Cardiac fibroblast (primary cell): ENCODE data around the gene SERTAD4.
A peak's percentile ranks its signal among the peaks of the same experiment; 100 is the strongest.

Experiments
- DNase-seq, 2 donors: peaks; one replicate each; pipeline versions ENCODE4 v3.0.0 to v3.0.0-alpha.2; 2010; ENCODE audit warnings: low read depth in 2 of 2
- H3K4me3 ChIP-seq, 2 donors: replicated peaks in 1 of 2; 1 replicate in 1 of 2; 2 replicates in 1 of 2; pipeline ENCODE4 v1.5.1; 2011; ENCODE audit warnings: low read depth in 2 of 2, low read length in 2 of 2, mild to moderate bottlenecking in 2 of 2, moderate library complexity in 1 of 2
- TF ChIP-seq, protein P1 (sequence below): IDR thresholded peaks from one replicate; pipeline ENCODE4 v1.5.1; 2011; ENCODE audit warnings: low read depth, mild to moderate bottlenecking, low read length, inconsistent platforms

Gene SERTAD4

DNA sequence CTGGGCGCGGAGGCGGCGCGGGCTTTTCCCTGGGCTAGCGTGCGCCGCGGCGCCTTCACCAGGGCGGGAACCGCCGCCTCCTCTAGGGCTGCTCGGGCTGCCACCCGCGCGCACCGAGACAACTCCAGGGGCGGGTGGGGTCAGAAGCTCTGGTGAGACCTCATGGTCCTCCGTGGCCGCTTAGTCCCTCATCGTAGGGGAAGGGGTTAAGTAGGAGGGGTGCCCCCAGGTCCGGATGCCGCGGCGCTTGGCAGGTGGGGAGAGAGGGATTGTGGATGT is 559 bp downstream of the SERTAD4 start:
- TF ChIP-seq, protein P1, sequence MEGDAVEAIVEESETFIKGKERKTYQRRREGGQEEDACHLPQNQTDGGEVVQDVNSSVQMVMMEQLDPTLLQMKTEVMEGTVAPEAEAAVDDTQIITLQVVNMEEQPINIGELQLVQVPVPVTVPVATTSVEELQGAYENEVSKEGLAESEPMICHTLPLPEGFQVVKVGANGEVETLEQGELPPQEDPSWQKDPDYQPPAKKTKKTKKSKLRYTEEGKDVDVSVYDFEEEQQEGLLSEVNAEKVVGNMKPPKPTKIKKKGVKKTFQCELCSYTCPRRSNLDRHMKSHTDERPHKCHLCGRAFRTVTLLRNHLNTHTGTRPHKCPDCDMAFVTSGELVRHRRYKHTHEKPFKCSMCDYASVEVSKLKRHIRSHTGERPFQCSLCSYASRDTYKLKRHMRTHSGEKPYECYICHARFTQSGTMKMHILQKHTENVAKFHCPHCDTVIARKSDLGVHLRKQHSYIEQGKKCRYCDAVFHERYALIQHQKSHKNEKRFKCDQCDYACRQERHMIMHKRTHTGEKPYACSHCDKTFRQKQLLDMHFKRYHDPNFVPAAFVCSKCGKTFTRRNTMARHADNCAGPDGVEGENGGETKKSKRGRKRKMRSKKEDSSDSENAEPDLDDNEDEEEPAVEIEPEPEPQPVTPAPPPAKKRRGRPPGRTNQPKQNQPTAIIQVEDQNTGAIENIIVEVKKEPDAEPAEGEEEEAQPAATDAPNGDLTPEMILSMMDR = no peak
- DNase-seq = no peak
- peak overlapping the region; percentile 64 to 69 for H3K4me3 ChIP-seq

DNA sequence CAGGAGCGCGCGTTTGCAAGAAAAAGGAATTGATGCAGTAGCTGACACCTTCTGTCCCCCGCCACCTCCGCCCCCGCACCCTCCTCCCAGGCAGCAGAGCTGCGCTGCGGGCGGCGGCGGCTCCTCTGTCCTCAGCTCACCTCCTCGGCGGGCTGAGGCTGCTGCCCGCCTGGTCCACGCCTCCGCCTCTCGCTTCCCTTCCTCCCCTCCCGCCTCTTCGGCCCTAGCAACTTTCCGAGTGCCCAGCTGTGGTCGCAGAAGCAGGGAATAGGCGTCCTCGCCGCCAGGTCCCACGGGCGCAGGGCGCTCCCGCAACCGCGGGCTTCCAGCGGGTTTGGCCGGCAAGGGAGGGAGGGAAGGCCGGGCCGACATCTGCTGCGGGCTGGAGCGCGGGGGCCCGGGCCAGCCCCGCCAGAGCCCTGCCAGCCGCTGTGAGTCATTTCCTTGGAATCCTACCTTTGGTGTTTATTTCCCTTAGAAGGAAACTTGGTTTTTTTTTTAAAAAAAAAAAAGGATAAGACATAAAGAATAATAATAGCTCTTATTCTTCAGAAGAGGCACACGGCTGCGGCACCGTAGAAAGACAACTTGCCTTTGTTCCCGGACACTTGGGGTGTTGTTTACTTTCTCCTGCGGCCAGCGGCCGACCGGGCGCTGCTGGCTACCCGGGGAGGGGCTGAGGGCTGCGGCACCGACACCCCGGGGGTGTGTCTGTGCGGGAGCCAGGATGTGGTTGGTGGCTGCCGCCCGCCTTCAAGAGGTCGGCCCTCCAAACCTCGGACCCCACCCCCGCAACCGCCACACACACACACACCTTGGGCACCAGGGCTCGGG is 1.1 kb downstream of the SERTAD4 start:
- peak overlapping the region; percentile 64 to 69 for H3K4me3 ChIP-seq
- TF ChIP-seq, protein P1 = no peak
- peak; percentile 74 to 77 for DNase-seq

DNA sequence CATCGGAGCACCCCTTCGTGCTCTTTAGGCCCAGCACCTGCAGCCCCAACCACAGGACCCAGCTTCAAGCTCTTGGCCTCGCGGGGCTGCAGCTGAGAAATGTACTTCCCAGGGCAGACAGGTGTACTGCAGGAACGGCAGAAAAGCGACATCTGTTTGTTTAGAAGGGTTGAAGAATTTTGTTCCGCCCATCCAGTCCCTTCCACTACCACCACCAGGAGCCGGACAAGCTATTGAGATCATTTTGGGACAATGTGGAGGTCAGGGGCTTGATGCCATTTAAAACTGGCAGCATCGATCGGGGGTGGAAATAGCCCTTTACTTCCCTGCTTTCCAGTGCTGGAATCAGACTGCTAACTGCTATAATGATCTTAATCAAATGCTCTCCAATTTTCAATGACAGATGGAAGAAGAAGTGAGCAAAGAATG is 1.7 kb downstream of the SERTAD4 start:
- TF ChIP-seq, protein P1 = no peak
- no peak for DNase-seq
- H3K4me3 ChIP-seq = peak overlapping the region in 1 of 2 donors; percentile 69

DNA sequence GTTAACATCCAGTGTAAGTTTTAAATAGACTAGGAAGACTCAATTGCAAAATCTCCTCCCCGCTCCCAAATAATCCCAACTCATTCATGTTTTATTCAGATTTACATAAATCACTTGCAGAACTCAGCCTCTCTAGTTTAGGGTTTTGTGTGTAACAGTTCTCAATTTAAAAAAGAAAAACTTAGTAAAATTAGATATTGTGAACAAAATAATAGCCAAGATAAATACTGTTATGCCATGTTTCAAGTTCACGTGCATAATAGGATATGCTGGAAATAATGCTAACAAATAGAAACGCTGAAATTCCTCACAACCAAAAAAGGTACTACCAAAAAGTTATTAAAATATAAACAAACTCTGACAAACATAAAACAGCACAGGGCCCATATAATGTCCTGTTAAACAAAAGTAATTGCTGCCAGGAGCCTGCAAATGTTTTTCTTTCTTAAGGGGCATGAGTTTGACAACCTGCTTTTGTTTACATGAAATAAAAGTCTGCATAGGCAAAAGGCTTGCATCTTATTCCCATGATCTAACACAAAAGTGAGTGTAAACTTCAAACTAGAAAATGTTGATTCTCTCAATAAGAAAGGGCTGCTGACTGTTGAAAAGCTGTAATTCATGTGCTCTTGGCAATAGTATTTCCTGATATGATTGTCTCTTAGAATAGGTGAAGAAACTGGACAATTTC is 2.9 kb downstream of the SERTAD4 start:
- DNase-seq = no peak
- TF ChIP-seq, protein P1 = no peak

DNA sequence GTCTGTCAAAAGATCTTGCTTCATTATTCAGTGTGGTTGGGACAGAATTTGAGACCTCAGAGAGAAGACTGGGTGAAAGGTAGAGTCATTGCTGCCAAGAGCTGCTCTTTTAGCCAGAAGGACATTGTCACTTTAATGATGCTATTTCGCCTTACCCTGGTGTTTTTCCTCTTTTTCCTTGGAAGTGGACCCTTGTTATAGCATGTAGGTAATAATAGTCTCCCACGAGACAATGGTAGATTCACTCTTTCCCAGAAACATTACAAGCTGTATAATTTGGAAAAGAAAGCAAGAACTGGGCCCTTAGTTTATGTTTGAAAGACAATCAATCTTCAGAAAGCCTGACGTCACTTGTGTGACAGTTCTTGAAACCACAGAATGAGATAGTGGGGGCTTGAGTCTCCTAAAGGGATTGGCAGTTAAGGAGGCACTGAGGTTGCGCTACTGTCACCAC is 3.8 kb downstream of the SERTAD4 start:
- peak in 1 of 2 donors; percentile 24 for DNase-seq
- TF ChIP-seq, protein P1 = no peak
- H3K4me3 ChIP-seq = no peak overlapping the region

More for the DNA sequence above, 2.9 kb downstream of the SERTAD4 start:
- H3K4me3 ChIP-seq = no peak overlapping the region

DNA sequence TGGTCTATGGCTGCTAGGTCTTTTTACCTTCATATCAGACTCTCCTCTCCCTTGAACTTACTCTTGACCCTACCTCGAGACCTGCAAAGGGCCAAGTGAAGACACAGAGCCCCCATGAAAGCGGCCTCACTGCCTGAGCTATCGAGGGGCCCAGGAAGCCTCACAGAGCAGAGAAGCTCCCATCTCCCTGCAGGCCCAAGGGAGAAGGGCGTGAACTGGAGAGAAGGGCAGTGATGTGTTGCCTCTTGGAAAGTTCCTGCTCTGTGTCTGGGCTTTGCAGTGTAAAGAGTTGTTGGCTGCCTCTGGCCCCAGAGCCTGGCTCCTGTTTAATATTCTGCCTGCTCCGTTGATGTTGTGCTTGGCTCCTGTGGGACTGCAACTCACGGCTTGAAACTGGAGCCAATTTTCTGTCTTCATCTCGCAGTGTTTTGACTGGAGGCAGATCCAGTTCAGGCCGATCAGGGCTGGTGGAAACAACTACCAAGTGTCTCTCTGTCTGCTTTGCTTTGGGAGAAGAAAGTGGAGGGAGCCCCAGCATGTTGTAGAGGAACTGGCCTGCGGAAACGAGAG is 4.3 kb downstream of the SERTAD4 start:
- TF ChIP-seq, protein P1 = no peak
- H3K4me3 ChIP-seq = peak overlapping the region in 1 of 2 donors; percentile 2
- peak; percentile 82 to 95 for DNase-seq
